SJSA1 (cell line): ENCODE measurements around the gene ATAD2B. TPM values are rescaled to one million over a fixed set of nuclear protein-coding genes. Genes with fewer than 3 reads are reported as not detected.

Source experiments
- DNase-seq, 2 experiments: peaks; one replicate each; pipeline ENCODE4 v3.0.0-alpha.2; 2015 to 2020; ENCODE audit warnings: low spot score in 2 of 2, low read depth in 1 of 2
- H3K27ac ChIP-seq: fragments of 250-450 bp; sonication (Bioruptor Pico); 2 replicates; pipeline ENCODE4 v1.5.1; 2020; ENCODE audit warnings: mild to moderate bottlenecking, moderate library complexity
- H3K27me3 ChIP-seq: fragments of 250-450 bp; sonication (Bioruptor Pico); replicated peaks from 2 replicates; pipeline ENCODE4 v1.5.1; 2020; ENCODE audit warnings: mild to moderate bottlenecking, moderate library complexity
- H3K36me3 ChIP-seq: fragments of 250-450 bp; sonication (Bioruptor Pico); 2 replicates; pipeline ENCODE4 v1.5.1; 2020; ENCODE audit warnings: mild to moderate bottlenecking
- H3K4me1 ChIP-seq: fragments of 250-450 bp; sonication (Bioruptor Pico); replicated peaks from 2 replicates; pipeline ENCODE4 v1.6.1; 2021; ENCODE audit warnings: mild to moderate bottlenecking
- H3K4me3 ChIP-seq: fragments of 250-450 bp; sonication (Bioruptor Pico); 2 replicates; pipeline ENCODE4 v1.5.1; 2020; ENCODE audit warnings: mild to moderate bottlenecking
- H3K9me3 ChIP-seq: fragments of 250-450 bp; sonication (Bioruptor Pico); replicated peaks from 2 replicates; pipeline ENCODE4 v1.5.1; 2020; ENCODE audit warnings: mild to moderate bottlenecking
- total RNA-seq: library from RNA; depleted of rRNA; stranded (reverse); fragments of >200 nt; shearing (Covaris generic); gene quantifications from 2 replicates; pipeline ENCODE4 v1.2.3, GENCODE V29; 2014

The ATAD2B gene
- total RNA-seq, 1 experiment from 2014 or later, result 13.5 TPM

DNA sequence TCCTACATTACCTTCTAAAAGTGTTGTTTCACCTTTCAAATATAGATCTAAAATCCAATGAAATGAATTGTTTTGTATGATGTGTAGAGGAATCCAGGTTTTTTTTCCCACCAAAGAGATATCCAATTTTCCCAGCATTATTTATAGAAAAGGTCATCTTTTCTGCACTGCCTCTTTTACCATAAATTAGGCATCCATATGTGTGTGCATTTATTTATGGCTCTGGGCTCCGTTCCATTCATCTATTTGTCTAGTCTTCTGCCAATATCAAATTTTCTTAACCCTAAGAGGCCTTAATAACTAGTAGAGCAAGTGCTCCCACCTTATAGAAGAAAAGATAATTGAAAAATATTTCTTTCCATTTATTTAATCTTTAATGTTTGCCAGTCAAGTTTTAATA, 88.3 kb downstream of the ATAD2B start:
- no peaks in the 10 kb centered on the region for H3K27me3 ChIP-seq
- no peaks in the 10 kb centered on the region; the same call in 1 of the 2 replicates for H3K36me3 ChIP-seq
- no peak overlapping the region for H3K27ac ChIP-seq
- H3K4me3 ChIP-seq, result no peak overlapping the region
- no peaks in the 10 kb centered on the region for H3K4me1 ChIP-seq
- no peaks in the 10 kb centered on the region for H3K9me3 ChIP-seq
- DNase-seq, result no peak

- no peaks in the 10 kb centered on the region for H3K4me1 ChIP-seq
- H3K9me3 ChIP-seq, result no peaks in the 10 kb centered on the region
- H3K36me3 ChIP-seq, result no peaks in the 10 kb centered on the region; the same call in 1 of the 2 replicates
- no peaks in the 10 kb centered on the region for H3K27me3 ChIP-seq
- no peak overlapping the region for H3K27ac ChIP-seq
- no peak for DNase-seq
- no peak overlapping the region for H3K4me3 ChIP-seq
Measured at GRCh38 chr2:23837871-23838270, 89.1 kb downstream of the ATAD2B start.

GRCh38 chr2:23836971-23837565, 89.9 kb downstream of the ATAD2B start:
- H3K27me3 ChIP-seq, result no peaks in the 10 kb centered on the region
- no peak overlapping the region for H3K4me3 ChIP-seq
- no peaks in the 10 kb centered on the region; the same call in 1 of the 2 replicates for H3K36me3 ChIP-seq
- DNase-seq, result no peak
- no peaks in the 10 kb centered on the region for H3K4me1 ChIP-seq
- H3K9me3 ChIP-seq, result no peaks in the 10 kb centered on the region
- no peak overlapping the region for H3K27ac ChIP-seq

DNA sequence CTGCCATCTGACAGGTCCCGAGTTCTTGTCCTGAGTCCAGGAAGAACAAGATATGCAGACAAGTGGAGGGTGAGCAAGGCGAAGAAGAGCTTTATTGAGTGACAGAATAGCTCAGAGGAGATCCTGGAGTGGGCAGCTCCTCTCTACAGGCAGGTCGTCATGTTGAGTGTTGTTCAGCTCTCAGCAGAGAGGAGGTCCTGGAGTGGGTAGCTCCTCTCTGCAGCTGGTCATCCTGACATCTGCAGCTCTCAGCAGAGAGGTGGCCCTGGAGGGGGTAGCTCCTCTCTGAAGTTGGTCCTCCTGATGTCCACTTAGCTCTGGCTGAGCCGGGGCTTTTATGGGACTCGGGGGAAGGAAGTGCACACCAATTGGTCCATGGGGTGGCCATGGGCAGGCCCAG, 90.4 kb downstream of the ATAD2B start:
- H3K4me3 ChIP-seq, result no peak overlapping the region
- H3K27me3 ChIP-seq, result no peaks in the 10 kb centered on the region
- no peaks in the 10 kb centered on the region for H3K4me1 ChIP-seq
- H3K27ac ChIP-seq, result no peak overlapping the region
- H3K9me3 ChIP-seq, result no peaks in the 10 kb centered on the region
- no peak for DNase-seq
- H3K36me3 ChIP-seq, result no peaks in the 10 kb centered on the region; the same call in 1 of the 2 replicates

- Histone ChIP-seq H3K4me3 (no peak overlapping the region), H3K9me3 (no peaks in the 10 kb centered on the region), H3K27ac (no peak overlapping the region), H3K27me3 (no peaks in the 10 kb centered on the region), H3K4me1 (no peaks in the 10 kb centered on the region), H3K36me3 (no peaks in the 10 kb centered on the region; the same call in 1 of the 2 replicates)
- no peak for DNase-seq
Measured at GRCh38 chr2:23835988-23836387, 90.9 kb downstream of the ATAD2B start.

DNA sequence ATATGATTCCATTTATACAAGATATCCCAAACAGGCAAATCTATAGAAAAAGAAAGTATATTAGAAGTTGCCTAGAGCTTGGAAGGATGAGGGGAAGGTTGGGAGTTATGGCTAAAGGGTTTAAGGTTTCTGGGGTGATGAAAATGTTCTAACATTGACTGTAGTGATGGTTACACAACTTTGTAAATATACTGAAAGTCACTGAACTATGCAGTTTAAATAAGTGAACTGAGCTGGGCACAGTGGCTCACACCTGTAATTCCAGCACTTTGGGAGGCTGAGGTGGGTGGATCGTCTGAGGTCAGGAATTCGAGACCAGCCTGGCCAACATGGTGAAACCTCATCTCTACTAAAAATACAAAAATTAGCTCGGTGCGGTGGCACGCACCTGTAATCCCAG, 91.5 kb downstream of the ATAD2B start:
- no peak overlapping the region for H3K4me3 ChIP-seq
- no peaks in the 10 kb centered on the region for H3K9me3 ChIP-seq
- H3K27me3 ChIP-seq, result no peaks in the 10 kb centered on the region
- no peaks in the 10 kb centered on the region; the same call in 1 of the 2 replicates for H3K36me3 ChIP-seq
- no peaks in the 10 kb centered on the region for H3K4me1 ChIP-seq
- no peak overlapping the region for H3K27ac ChIP-seq
- no peak for DNase-seq

- DNase-seq, result no peak
- no peaks in the 10 kb centered on the region for H3K9me3 ChIP-seq
- H3K36me3 ChIP-seq, result no peaks in the 10 kb centered on the region
- peaks cover 11% of the 10 kb centered on the region; the same call in 1 of the 2 replicates for H3K4me1 ChIP-seq
- H3K4me3 ChIP-seq, result no peak overlapping the region
- no peaks in the 10 kb centered on the region for H3K27me3 ChIP-seq
- no peak overlapping the region; the same call in 1 of the 2 replicates for H3K27ac ChIP-seq
Measured at GRCh38 chr2:23828986-23829385, 97.9 kb downstream of the ATAD2B start.

DNA sequence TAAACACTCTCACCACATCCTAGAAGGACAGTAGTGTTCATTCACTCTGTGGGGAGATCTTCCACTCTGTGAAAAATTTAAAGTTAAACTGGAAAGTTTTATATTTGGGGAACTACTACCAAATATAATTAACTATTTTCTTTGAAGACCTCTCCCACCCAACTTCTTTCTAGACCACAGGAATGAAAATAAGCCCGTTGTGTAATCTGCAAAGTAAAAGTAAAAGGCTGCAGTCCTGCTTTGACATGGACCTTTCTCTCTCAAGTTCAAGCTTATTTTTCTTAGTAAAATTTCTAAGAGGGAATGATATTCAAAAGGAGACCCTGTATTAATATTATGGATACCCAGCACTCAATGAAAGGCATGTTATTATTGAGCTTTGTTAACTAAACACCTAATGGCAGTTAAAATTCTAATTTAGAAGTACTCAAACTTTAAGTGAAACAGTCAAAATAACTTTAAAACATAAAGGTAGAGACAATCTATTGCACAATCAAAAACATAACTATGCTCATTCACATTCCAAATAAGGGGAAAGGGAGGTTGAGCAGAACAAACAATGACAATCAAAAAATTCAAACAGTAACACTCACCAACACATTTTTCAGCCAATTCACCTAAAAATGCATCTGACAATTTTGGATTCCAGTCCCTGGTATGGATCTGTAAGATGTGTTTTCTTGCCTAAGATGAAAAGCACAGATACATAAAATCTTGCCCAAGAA, 98.5 kb downstream of the ATAD2B start:
- H3K27ac ChIP-seq, result no peak overlapping the region; the same call in 1 of the 2 replicates
- H3K36me3 ChIP-seq, result no peaks in the 10 kb centered on the region
- no peaks in the 10 kb centered on the region for H3K9me3 ChIP-seq
- H3K4me1 ChIP-seq, result peaks cover 11% of the 10 kb centered on the region; the same call in 1 of the 2 replicates
- no peak overlapping the region for H3K4me3 ChIP-seq
- peak in 1 of 2 experiments; percentile 26 for DNase-seq
- no peaks in the 10 kb centered on the region for H3K27me3 ChIP-seq

DNA sequence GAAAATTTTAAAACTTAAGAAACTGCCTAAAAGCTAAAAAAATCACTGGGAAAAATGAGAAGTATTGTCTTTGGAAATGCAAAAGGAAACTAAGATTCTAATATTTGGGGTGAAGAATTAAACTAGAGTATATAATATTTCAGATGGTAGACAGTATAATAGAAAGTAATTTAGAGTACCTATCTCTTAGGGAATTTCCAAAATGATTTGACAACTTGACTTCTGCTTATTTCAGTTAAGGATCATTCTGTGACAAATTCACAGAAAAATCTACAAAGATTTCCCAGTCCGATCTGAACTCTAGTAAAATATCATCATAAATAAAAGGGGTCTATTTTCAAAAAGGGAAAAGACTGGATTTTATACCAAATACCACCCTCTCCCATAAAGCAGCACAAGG, 99.6 kb downstream of the ATAD2B start:
- peaks cover 11% of the 10 kb centered on the region; the same call in 1 of the 2 replicates for H3K4me1 ChIP-seq
- no peak overlapping the region for H3K27ac ChIP-seq
- peaks cover 2% of the 10 kb centered on the region; the same call in 1 of the 2 replicates for H3K36me3 ChIP-seq
- no peaks in the 10 kb centered on the region for H3K27me3 ChIP-seq
- no peaks in the 10 kb centered on the region for H3K9me3 ChIP-seq
- DNase-seq, result no peak
- H3K4me3 ChIP-seq, result no peak overlapping the region

GRCh38 chr2:23826771-23827170, 100.2 kb downstream of the ATAD2B start:
- no peak for DNase-seq
- Histone ChIP-seq H3K4me3 (no peak overlapping the region), H3K9me3 (no peaks in the 10 kb centered on the region)

DNA sequence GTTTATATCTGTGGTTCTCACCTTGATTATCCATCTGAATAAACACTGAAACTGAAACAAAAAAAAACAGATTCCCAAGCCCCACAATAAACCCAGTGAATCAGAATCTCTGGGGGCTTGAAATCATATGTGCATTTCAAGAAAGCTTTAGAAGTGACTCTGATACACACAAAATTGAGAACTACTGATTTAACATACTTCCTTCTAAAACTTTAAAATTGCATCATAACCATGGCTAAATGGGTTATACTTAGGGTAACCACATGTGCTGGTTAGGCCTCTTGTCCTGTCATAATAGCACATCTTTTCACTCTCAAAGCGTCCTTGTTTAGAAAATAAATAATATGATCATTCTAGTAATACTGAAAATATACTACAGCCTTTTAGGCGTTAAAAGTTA, 100.9 kb downstream of the ATAD2B start:
- Histone ChIP-seq H3K27me3 (no peaks in the 10 kb centered on the region), H3K4me3 (no peak overlapping the region), H3K9me3 (no peaks in the 10 kb centered on the region), H3K36me3 (peaks cover 7% of the 10 kb centered on the region; the same call in 1 of the 2 replicates), H3K4me1 (peaks cover 11% of the 10 kb centered on the region; the same call in 1 of the 2 replicates), H3K27ac (no peak overlapping the region)
- DNase-seq, result no peak

More at GRCh38 chr2:23826771-23827170, 100.2 kb downstream of the ATAD2B start:
- peaks cover 7% of the 10 kb centered on the region; the same call in 1 of the 2 replicates for H3K36me3 ChIP-seq
- no peak overlapping the region for H3K27ac ChIP-seq
- H3K27me3 ChIP-seq, result no peaks in the 10 kb centered on the region
- H3K4me1 ChIP-seq, result peaks cover 11% of the 10 kb centered on the region; the same call in 1 of the 2 replicates

DNA sequence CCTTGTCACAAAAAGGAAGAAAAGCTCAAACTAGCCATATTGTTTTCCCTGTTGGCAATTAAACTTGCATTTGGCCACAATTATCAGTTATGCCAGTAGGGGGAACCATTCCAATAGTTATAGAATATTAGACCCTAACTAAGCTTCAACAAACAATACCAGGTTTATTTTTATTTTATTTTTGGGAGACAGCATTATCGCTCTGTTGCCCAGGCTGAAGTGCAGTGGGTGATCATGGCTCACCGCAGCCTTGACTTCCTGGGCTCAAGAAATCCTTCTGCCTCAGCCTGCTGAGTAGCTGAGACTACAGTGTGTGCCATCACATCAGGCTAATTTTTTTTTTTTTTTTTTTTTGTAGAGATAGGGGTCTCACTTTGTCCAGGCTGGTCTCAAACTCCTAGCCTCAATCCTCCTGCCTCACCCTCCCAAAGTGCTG, 102.1 kb downstream of the ATAD2B start:
- DNase-seq, result peak in 1 of 2 experiments; percentile 60
- Histone ChIP-seq H3K36me3 (peaks cover 7% of the 10 kb centered on the region; the same call in 1 of the 2 replicates), H3K27me3 (no peaks in the 10 kb centered on the region), H3K27ac (no peak overlapping the region), H3K9me3 (no peaks in the 10 kb centered on the region), H3K4me3 (no peak overlapping the region), H3K4me1 (peaks cover 11% of the 10 kb centered on the region; the same call in 1 of the 2 replicates)

DNA sequence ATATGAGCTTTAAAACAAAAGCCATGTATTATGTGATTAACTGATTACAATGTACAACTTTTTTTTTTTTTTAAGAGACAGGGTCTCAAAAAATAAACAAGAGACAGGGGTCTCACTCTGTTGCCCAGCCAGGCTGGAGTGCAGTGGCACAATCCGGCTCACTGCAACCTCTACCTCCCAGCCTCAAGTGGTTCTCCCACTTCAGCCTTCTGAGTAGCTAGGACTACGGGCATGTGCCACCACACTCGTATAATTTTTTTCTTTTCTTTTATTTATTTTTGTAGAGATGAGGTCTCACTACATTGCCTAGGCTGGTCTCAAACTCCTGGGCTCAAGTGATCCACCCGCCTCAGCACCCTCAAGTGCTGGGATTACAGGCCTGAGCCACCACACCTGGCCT, 103.1 kb downstream of the ATAD2B start:
- DNase-seq, result no peak
- H3K36me3 ChIP-seq, result peaks cover 7% of the 10 kb centered on the region; the same call in 1 of the 2 replicates
- no peak overlapping the region for H3K27ac ChIP-seq
- H3K27me3 ChIP-seq, result no peaks in the 10 kb centered on the region
- no peaks in the 10 kb centered on the region for H3K9me3 ChIP-seq
- peaks cover 8% of the 10 kb centered on the region; the same call in 1 of the 2 replicates for H3K4me1 ChIP-seq
- no peak overlapping the region for H3K4me3 ChIP-seq

DNA sequence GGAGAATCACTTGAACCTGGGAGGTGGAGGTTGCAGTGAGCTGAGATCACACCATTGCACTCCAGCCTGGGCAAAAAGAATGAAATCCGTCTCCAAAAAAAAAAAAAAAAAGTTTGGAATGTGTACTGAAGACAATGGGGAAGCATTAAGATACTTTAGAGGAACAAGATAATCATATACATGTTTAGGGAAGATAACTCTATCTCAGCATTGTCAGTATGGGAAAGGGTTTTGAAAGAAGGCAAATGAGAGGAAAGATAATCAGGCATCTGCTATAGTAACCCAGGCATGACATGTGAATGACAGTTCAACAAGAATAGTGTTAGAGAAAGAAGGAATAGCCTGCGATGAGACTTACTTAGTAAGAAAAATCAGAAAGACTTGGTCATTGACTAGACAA, 112.0 kb downstream of the ATAD2B start:
- DNase-seq, result no peak

More for the DNA sequence above, 112.0 kb downstream of the ATAD2B start:
- Histone ChIP-seq H3K27ac (no peak overlapping the region), H3K27me3 (no peaks in the 10 kb centered on the region), H3K9me3 (no peaks in the 10 kb centered on the region), H3K4me3 (no peak overlapping the region), H3K36me3 (peaks cover 11% of the 10 kb centered on the region; the same call in 1 of the 2 replicates), H3K4me1 (no peaks in the 10 kb centered on the region)
